Mucosa of stomach (tissue), 1 donor: ENCODE data around the gene MMD.

Experiments used
- H3K27me3 ChIP-seq: one replicate; pipeline ENCODE4 v1.7.0; 2013; ENCODE audit warnings: mild to moderate bottlenecking, low read length; ENCODE audit not compliant: control insufficient read depth, insufficient read depth
- H3K36me3 ChIP-seq: one replicate; pipeline ENCODE4 v1.7.0; 2013; ENCODE audit warnings: low read length; ENCODE audit not compliant: control insufficient read depth, insufficient read depth
- H3K4me1 ChIP-seq: one replicate; pipeline ENCODE4 v1.7.0; 2013; ENCODE audit warnings: mild to moderate bottlenecking, low read length; ENCODE audit not compliant: control insufficient read depth, insufficient read depth
- H3K4me3 ChIP-seq: one replicate; pipeline ENCODE4 v1.7.0; 2013; ENCODE audit warnings: low read length
- H3K9ac ChIP-seq: one replicate; pipeline ENCODE4 v1.7.0; 2013; ENCODE audit warnings: mild to moderate bottlenecking, low read length, moderate library complexity
- H3K9me3 ChIP-seq: one replicate; pipeline ENCODE4 v1.7.0; 2013; ENCODE audit warnings: mild to moderate bottlenecking, low read length, moderate library complexity; ENCODE audit not compliant: control insufficient read depth
- donor health status: Pancreatic carcinoma.

Gene MMD

GRCh38 chr17:55377671-55378275, 43.9 kb downstream of the MMD start:
- H3K4me1 ChIP-seq, result no peaks in the 10 kb centered on the region
- no peaks in the 10 kb centered on the region for H3K9me3 ChIP-seq
- no peak overlapping the region for H3K4me3 ChIP-seq
- H3K36me3 ChIP-seq, result no peaks in the 10 kb centered on the region
- no peaks in the 10 kb centered on the region for H3K27me3 ChIP-seq
- H3K9ac ChIP-seq, result no peak overlapping the region

GRCh38 chr17:55368706-55369105, 52.9 kb downstream of the MMD start:
- Histone ChIP-seq H3K4me1 (no peaks in the 10 kb centered on the region), H3K9ac (no peak overlapping the region), H3K4me3 (no peak overlapping the region), H3K36me3 (no peaks in the 10 kb centered on the region), H3K27me3 (no peaks in the 10 kb centered on the region), H3K9me3 (no peaks in the 10 kb centered on the region)

- Histone ChIP-seq H3K9me3 (no peaks in the 10 kb centered on the region), H3K4me1 (no peaks in the 10 kb centered on the region), H3K9ac (no peak overlapping the region), H3K4me3 (no peak overlapping the region), H3K27me3 (no peaks in the 10 kb centered on the region), H3K36me3 (no peaks in the 10 kb centered on the region)
Observed at GRCh38 chr17:55366020-55366481, 55.6 kb downstream of the MMD start.

- Histone ChIP-seq H3K4me1 (no peaks in the 10 kb centered on the region), H3K4me3 (no peak overlapping the region), H3K9me3 (no peaks in the 10 kb centered on the region), H3K9ac (no peak overlapping the region), H3K36me3 (no peaks in the 10 kb centered on the region), H3K27me3 (no peaks in the 10 kb centered on the region)
Observed at GRCh38 chr17:55363033-55363432, 58.6 kb downstream of the MMD start.

- Histone ChIP-seq H3K9me3 (no peaks in the 10 kb centered on the region), H3K9ac (no peak overlapping the region), H3K27me3 (no peaks in the 10 kb centered on the region), H3K36me3 (no peaks in the 10 kb centered on the region), H3K4me3 (no peak overlapping the region), H3K4me1 (no peaks in the 10 kb centered on the region)
Observed at GRCh38 chr17:55360971-55361370, 60.7 kb downstream of the MMD start.

GRCh38 chr17:55356434-55357328, 65.0 kb downstream of the MMD start:
- H3K4me3 ChIP-seq, result no peak overlapping the region
- H3K9ac ChIP-seq, result no peak overlapping the region
- no peaks in the 10 kb centered on the region for H3K36me3 ChIP-seq
- H3K9me3 ChIP-seq, result no peaks in the 10 kb centered on the region
- no peaks in the 10 kb centered on the region for H3K27me3 ChIP-seq
- H3K4me1 ChIP-seq, result no peaks in the 10 kb centered on the region

DNA sequence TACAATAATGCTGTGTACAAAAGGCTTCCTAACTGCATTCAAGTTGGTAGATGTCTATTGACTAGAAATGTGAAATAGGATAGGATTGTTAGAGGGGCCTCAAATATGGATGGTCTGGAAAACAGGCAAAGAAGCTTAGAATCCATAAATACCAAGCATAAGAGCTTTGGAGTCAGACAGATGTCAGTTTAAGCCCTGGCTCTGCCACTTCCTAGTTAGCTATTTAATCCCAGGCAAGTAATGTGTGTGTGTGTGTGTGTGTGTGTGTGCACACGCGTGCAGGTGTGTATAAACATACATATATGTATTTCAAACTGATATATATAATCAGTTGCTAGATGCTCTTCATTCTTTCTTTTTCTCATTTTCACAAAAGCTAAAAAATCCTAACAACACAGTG, 66.7 kb downstream of the MMD start:
- no peaks in the 10 kb centered on the region for H3K4me1 ChIP-seq
- no peak overlapping the region for H3K9ac ChIP-seq
- H3K9me3 ChIP-seq, result no peaks in the 10 kb centered on the region
- H3K4me3 ChIP-seq, result no peak overlapping the region
- H3K36me3 ChIP-seq, result no peaks in the 10 kb centered on the region
- no peaks in the 10 kb centered on the region for H3K27me3 ChIP-seq

DNA sequence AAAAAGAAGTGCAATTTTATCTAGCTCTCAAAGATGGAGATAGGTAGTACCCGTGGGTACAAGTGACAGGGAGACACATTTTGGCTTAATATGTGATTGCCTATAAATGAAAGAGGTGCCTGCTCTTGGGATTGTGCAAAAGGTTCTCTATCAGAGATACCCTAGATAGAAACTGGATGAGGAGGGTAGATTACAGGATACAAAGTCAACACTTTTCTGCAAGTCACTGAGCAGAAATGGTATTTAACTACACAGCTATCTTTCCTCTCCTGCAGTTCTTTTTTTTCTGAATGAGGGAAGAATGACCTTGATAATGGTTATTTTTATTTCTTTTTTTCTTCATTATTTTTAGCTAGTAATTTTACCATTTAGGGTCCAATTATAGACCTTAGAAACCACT, 67.6 kb downstream of the MMD start:
- Histone ChIP-seq H3K9ac (no peak overlapping the region), H3K4me3 (no peak overlapping the region), H3K27me3 (no peaks in the 10 kb centered on the region), H3K36me3 (no peaks in the 10 kb centered on the region), H3K9me3 (no peaks in the 10 kb centered on the region), H3K4me1 (no peaks in the 10 kb centered on the region)

GRCh38 chr17:55351226-55351625, 70.4 kb downstream of the MMD start:
- Histone ChIP-seq H3K9me3 (no peaks in the 10 kb centered on the region), H3K27me3 (no peaks in the 10 kb centered on the region), H3K4me3 (no peak overlapping the region), H3K36me3 (no peaks in the 10 kb centered on the region), H3K9ac (no peak overlapping the region), H3K4me1 (no peaks in the 10 kb centered on the region)

GRCh38 chr17:55350825-55351205, 70.8 kb downstream of the MMD start:
- Histone ChIP-seq H3K9ac (no peak overlapping the region), H3K4me3 (no peak overlapping the region), H3K9me3 (no peaks in the 10 kb centered on the region), H3K4me1 (no peaks in the 10 kb centered on the region), H3K36me3 (no peaks in the 10 kb centered on the region), H3K27me3 (no peaks in the 10 kb centered on the region)

GRCh38 chr17:55348749-55349354, 72.8 kb downstream of the MMD start:
- Histone ChIP-seq H3K9ac (no peak overlapping the region), H3K4me3 (no peak overlapping the region), H3K36me3 (no peaks in the 10 kb centered on the region), H3K27me3 (no peaks in the 10 kb centered on the region), H3K4me1 (no peaks in the 10 kb centered on the region), H3K9me3 (no peaks in the 10 kb centered on the region)

DNA sequence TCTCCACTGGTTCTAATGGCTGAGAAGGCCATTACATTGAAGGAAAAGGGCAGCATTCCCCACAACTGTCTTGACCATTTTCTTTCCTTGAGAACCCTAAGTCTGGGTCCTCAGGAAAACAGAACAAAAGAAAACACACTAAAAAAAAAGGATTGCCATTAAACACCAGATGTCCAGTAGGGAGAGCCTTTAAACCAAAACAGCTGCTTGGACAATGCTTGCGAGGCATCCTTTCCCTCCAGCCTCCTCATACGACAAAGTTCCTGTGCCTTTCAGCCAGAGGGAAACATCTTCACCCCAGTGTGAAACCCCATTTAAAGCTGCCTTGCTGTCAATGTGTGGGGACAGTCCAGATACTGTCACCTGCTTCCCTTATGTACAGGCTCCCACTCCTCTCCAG, 74.3 kb downstream of the MMD start:
- Histone ChIP-seq H3K9ac (no peak overlapping the region), H3K4me1 (no peaks in the 10 kb centered on the region), H3K4me3 (no peak overlapping the region), H3K27me3 (no peaks in the 10 kb centered on the region), H3K9me3 (no peaks in the 10 kb centered on the region), H3K36me3 (no peaks in the 10 kb centered on the region)
